K562 (cell line): ENCODE measurements around the gene N4BP2. TPM values are rescaled to one million over a fixed set of nuclear protein-coding genes. Genes with fewer than 3 reads are reported as not detected.

Experiments used
- ARID2 ChIP-seq: fragments of 450-650 bp; IDR thresholded peaks from 2 replicates; pipeline ENCODE4 v1.6.1; 2017; ENCODE audit warnings: antibody characterized with exemption, mild to moderate bottlenecking
- ARNT ChIP-seq, 2 experiments: fragments of 450-650 bp; IDR thresholded peaks; 2 replicates each; pipeline ENCODE4 v1.6.1; 2016; ENCODE audit warnings: mild to moderate bottlenecking in 1 of 2
- ATF7 ChIP-seq: fragments of 450-650 bp; IDR thresholded peaks from 2 replicates; pipeline ENCODE4 v1.7.1; 2014; ENCODE audit warnings: mild to moderate bottlenecking, moderate library complexity
- CEBPZ ChIP-seq: fragments of 150-350 bp; IDR thresholded peaks from 2 replicates; pipeline ENCODE4 v1.6.1; 2014; ENCODE audit warnings: low read depth, mild to moderate bottlenecking, low read length, borderline replicate concordance
- ELF4 ChIP-seq: fragments of 450-650 bp; formaldehyde crosslinking; IDR thresholded peaks from 2 replicates; pipeline ENCODE4 v1.4.0; 2022; ENCODE audit warnings: missing genetic modification characterization
- MCM3 ChIP-seq: fragments of 450-650 bp; IDR thresholded peaks from 2 replicates; pipeline ENCODE4 v1.6.1; 2016
- MLLT1 ChIP-seq, 2 experiments: fragments of 450-650 bp; IDR thresholded peaks; 2 replicates each; pipeline ENCODE4 v1.6.1; 2016
- MNT ChIP-seq, 2 experiments: fragments of 450-650 bp; conservative IDR thresholded peaks; 2 replicates each; pipeline ENCODE4 v1.6.1; 2017; ENCODE audit warnings: mild to moderate bottlenecking in 2 of 2, moderate library complexity in 2 of 2
- NBN ChIP-seq: fragments of 450-650 bp; IDR thresholded peaks from 2 replicates; pipeline ENCODE4 v1.6.1; 2016; ENCODE audit warnings: low read depth, mild to moderate bottlenecking
- NCOR1 ChIP-seq: fragments of 450-650 bp; IDR thresholded peaks from 2 replicates; pipeline ENCODE4 v1.6.1; 2016; ENCODE audit warnings: mild to moderate bottlenecking, moderate library complexity
- PBX2 ChIP-seq, 2 experiments: IDR thresholded peaks in 1 of 2; conservative IDR thresholded peaks in 1 of 2; 2 replicates each; pipeline ENCODE4 v1.6.1; 2016; ENCODE audit warnings: low read depth in 2 of 2, mild to moderate bottlenecking in 1 of 2, missing compliant biosample characterization in 1 of 2, missing genetic modification characterization in 1 of 2, moderate library complexity in 1 of 2
- TRIM24 ChIP-seq, 2 experiments: fragments of 450-650 bp; IDR thresholded peaks; 2 replicates each; pipeline ENCODE4 v1.6.1; 2016
- ZNF316 ChIP-seq: fragments of 450-650 bp; IDR thresholded peaks from 2 replicates; pipeline ENCODE4 v1.6.1; 2016
- ZNF592 ChIP-seq: fragments of 450-650 bp; IDR thresholded peaks from 2 replicates; pipeline ENCODE4 v1.6.1; 2017; ENCODE audit warnings: antibody characterized with exemption, mild to moderate bottlenecking
- polyA plus RNA-seq, 8 experiments: library from polyadenylated mRNA; depleted of rRNA in 4 of 8; stranded (reverse) in 5 of 8; unstranded in 3 of 8; fragments of >200 nt; fragmentation: Nextera tagmentation in 2 of 8; fragmentation: Illumina TruSeq in 1 of 8; extraction: Ambion mirVana in 2 of 8; extraction: Trizol in 1 of 8; gene quantifications; 2 replicates each; pipeline versions ENCODE4 v1.2.1 to v1.2.3, GENCODE V29; 2011 to 2014; ENCODE audit warnings: inconsistent platforms in 1 of 8, missing spikeins in 1 of 8
- total RNA-seq, 7 experiments: library from RNA; depleted of rRNA in 6 of 7; stranded (reverse); fragments of >200 nt in 6 of 7; fragmentation: Illumina TruSeq in 2 of 7; extraction: Trizol in 2 of 7; gene quantifications; 2 replicates each; pipeline versions ENCODE4 v1.2.1 to v1.2.3, GENCODE V29; 2011 to 2021; ENCODE audit warnings: low replicate concordance in 1 of 7

N4BP2 gene
- total and polyA plus RNA-seq, 9 of the 15 experiments (the other 6 are each of a cell fraction or from before 2014, with no cell fraction given) = 2.7 to 12.6 (median 7.6) TPM

- TF ChIP-seq MLLT1 (IDR thresholded peaks at IDR 0.05) (peak in 1 of 2 experiments; percentile 48; a peak in 2 of 4 replicates), ARNT (IDR thresholded peaks at IDR 0.05) (peak in 1 of 2 experiments; percentile 70; a peak in 1 of 4 replicates), ARID2 (peak; percentile 92), MNT (conservative IDR thresholded peaks at IDR 0.05) (0 out of 4 replicates have a peak, but pooled peaks of 1 of the 2 experiments have one; percentile 24), ELF4 (CRISPR knock-in tag) (no peak), PBX2 (CRISPR knock-in tag; IDR thresholded peaks at IDR 0.05; ENCODE audit: low read depth) (no peak), PBX2 (tag; conservative IDR thresholded peaks at IDR 0.05; ENCODE audit: low read depth) (peak; percentile 78), NBN (0 out of 2 replicates have a peak, but pooled peaks have one; percentile 35), MCM3 (no peak), TRIM24 (IDR thresholded peaks at IDR 0.05) (peak; percentile 80 to 87), ZNF316 (peak; percentile 38; the same call in 1 of the 2 replicates), ZNF592 (peak; percentile 63), NCOR1 (0 out of 2 replicates have a peak, but pooled peaks have one; percentile 20), ATF7 (peak; percentile 43; the same call in 1 of the 2 replicates), CEBPZ (no peak)
These were observed 93.3 kb downstream of the N4BP2 start (continued) for GRCh38 chr4:40149960-40150385.
